ENCODE results near the gene IQCC. TPM values are rescaled to one million over a fixed set of nuclear protein-coding genes. Genes with fewer than 3 reads are reported as not detected.

IQCC gene
- polyA plus RNA-seq, 3 donors: 0.18 to 0.31 (median 0.28) TPM

- no peak overlapping the region for H3K4me2 ChIP-seq (replicated peaks; ENCODE audit: extremely low read depth, low read length, poor library complexity, severe bottlenecking)
- H3K4me1 ChIP-seq (ENCODE audit: control insufficient read depth in 1 of 2, insufficient read depth in 2 of 2, low read length in 2 of 2): no peaks in the 10 kb centered on the region
- no CpG with 5 or more reads among the region's 4 CpGs for WGBS (ENCODE audit: insufficient coverage)
- peaks cover 75 to 86% of the 10 kb centered on the region in 2 donors for H3K36me3 ChIP-seq (replicated peaks in 1 of 2; ENCODE audit: control insufficient read depth in 1 of 2, insufficient read depth in 2 of 2, low read length in 2 of 2)
- no peaks in the 10 kb centered on the region for H3K9me3 ChIP-seq (replicated peaks in 1 of 2; ENCODE audit: control insufficient read depth in 1 of 2, insufficient read depth in 1 of 2, low read length in 2 of 2)
- no peaks in the 10 kb centered on the region for H3K79me2 ChIP-seq (ENCODE audit: insufficient read depth, low read length)
- DNase-seq: no peak
- no peaks in the 10 kb centered on the region for H3K27me3 ChIP-seq (ENCODE audit: control insufficient read depth in 2 of 2, insufficient read depth in 2 of 2, low read length in 2 of 2)
- Mint-ChIP-seq H3K4me1 (no peaks in the 10 kb centered on the region), H3K27ac (no peak overlapping the region), H3K27me3 (ENCODE audit: low read depth in 3 of 3) (peaks cover 0 to 1% (median 0%) of the 10 kb centered on the region in 3 donors), H3K36me3 (peaks cover 70 to 89% of the 10 kb centered on the region in 2 donors), H3K4me3 (no peak overlapping the region), H3K9me3 (peaks cover 0 to 1% (median 0%) of the 10 kb centered on the region in 7 donors)
- no peak overlapping the region for H3K9ac ChIP-seq (ENCODE audit: insufficient read depth, low read length, poor library complexity, severe bottlenecking)
- no peak overlapping the region for H2AFZ ChIP-seq (ENCODE audit: insufficient read depth, low read depth, low read length, poor library complexity, severe bottlenecking)
- H4K20me1 ChIP-seq (ENCODE audit: insufficient read depth, low read length): no peaks in the 10 kb centered on the region
- intact Hi-C loops (cut with micrococcal nuclease): no loop called here
- TF ChIP-seq, protein P1, sequence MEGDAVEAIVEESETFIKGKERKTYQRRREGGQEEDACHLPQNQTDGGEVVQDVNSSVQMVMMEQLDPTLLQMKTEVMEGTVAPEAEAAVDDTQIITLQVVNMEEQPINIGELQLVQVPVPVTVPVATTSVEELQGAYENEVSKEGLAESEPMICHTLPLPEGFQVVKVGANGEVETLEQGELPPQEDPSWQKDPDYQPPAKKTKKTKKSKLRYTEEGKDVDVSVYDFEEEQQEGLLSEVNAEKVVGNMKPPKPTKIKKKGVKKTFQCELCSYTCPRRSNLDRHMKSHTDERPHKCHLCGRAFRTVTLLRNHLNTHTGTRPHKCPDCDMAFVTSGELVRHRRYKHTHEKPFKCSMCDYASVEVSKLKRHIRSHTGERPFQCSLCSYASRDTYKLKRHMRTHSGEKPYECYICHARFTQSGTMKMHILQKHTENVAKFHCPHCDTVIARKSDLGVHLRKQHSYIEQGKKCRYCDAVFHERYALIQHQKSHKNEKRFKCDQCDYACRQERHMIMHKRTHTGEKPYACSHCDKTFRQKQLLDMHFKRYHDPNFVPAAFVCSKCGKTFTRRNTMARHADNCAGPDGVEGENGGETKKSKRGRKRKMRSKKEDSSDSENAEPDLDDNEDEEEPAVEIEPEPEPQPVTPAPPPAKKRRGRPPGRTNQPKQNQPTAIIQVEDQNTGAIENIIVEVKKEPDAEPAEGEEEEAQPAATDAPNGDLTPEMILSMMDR (IDR thresholded peaks at IDR 0.05): no peak
- no peak overlapping the region for H3K27ac ChIP-seq (ENCODE audit: low read depth in 1 of 2, low read length in 2 of 2)
- no peak overlapping the region for H3K4me3 ChIP-seq (replicated peaks in 1 of 3; ENCODE audit: low read depth in 2 of 3, low read length in 3 of 3)
These were observed 34.5 kb upstream of the IQCC start for GRCh38 chr1:32170991-32171390.

- H3K9ac ChIP-seq (ENCODE audit: insufficient read depth, low read length, poor library complexity, severe bottlenecking): no peak overlapping the region
- Mint-ChIP-seq H3K4me1 (peaks cover under 1% of the 10 kb centered on the region), H3K36me3 (peaks cover 60 to 71% of the 10 kb centered on the region in 2 donors), H3K9me3 (peaks cover 0 to 1% (median 0%) of the 10 kb centered on the region in 7 donors), H3K4me3 (no peak overlapping the region), H3K27me3 (ENCODE audit: low read depth in 3 of 3) (peaks cover 0 to 1% (median 0%) of the 10 kb centered on the region in 3 donors), H3K27ac (no peak overlapping the region)
- H4K20me1 ChIP-seq (ENCODE audit: insufficient read depth, low read length): no peaks in the 10 kb centered on the region
- no peak overlapping the region for H2AFZ ChIP-seq (ENCODE audit: insufficient read depth, low read depth, low read length, poor library complexity, severe bottlenecking)
- peaks cover 63 to 72% of the 10 kb centered on the region in 2 donors for H3K36me3 ChIP-seq (replicated peaks in 1 of 2; ENCODE audit: control insufficient read depth in 1 of 2, insufficient read depth in 2 of 2, low read length in 2 of 2)
- no peak overlapping the region for H3K4me2 ChIP-seq (replicated peaks; ENCODE audit: extremely low read depth, low read length, poor library complexity, severe bottlenecking)
- intact Hi-C loops (cut with micrococcal nuclease): no loop called here
- H3K27ac ChIP-seq (ENCODE audit: low read depth in 1 of 2, low read length in 2 of 2): no peak overlapping the region
- DNase-seq: no peak
- H3K27me3 ChIP-seq (ENCODE audit: control insufficient read depth in 2 of 2, insufficient read depth in 2 of 2, low read length in 2 of 2): no peaks in the 10 kb centered on the region
- WGBS (ENCODE audit: insufficient coverage): no CpG with 5 or more reads among the region's 1 CpG
- H3K79me2 ChIP-seq (ENCODE audit: insufficient read depth, low read length): no peaks in the 10 kb centered on the region
- TF ChIP-seq, protein P1 (IDR thresholded peaks at IDR 0.05): no peak
- no peaks in the 10 kb centered on the region for H3K9me3 ChIP-seq (replicated peaks in 1 of 2; ENCODE audit: control insufficient read depth in 1 of 2, insufficient read depth in 1 of 2, low read length in 2 of 2)
- H3K4me1 ChIP-seq (ENCODE audit: control insufficient read depth in 1 of 2, insufficient read depth in 2 of 2, low read length in 2 of 2): peaks cover 0 to 1% of the 10 kb centered on the region in 2 donors
- H3K4me3 ChIP-seq (replicated peaks in 1 of 3; ENCODE audit: low read depth in 2 of 3, low read length in 3 of 3): no peak overlapping the region
These were observed 32.7 kb upstream of the IQCC start for GRCh38 chr1:32172621-32173245.
